G401.6 (cell line): ENCODE results near the gene TRAPPC13.

Source experiments
- FAIRE-seq: peaks from 2 replicates; lab custom pipeline; 2012; peaks lifted over from hg19 to GRCh38; lab: Jason Lieb, UNC

The TRAPPC13 gene

DNA sequence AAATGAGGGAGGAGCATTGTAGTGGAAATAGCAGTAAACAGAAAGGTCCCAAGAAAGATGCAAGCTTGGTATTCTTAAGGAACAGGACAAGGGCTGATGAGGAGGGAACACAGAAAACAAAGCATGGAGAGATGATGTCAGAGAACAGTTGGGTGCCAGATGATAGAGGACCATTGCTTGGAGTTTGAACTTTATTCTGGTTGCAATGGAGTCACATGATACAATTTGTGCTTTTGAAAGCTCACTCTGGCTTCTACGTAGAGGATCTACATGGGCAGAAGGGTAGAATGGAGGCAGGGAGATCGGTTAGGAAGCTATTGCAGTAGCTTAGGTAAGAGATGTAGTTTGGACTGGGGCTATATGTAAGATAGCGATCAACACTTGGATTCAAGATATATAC is 57.3 kb downstream of the TRAPPC13 start:
- no peak for FAIRE-seq

DNA sequence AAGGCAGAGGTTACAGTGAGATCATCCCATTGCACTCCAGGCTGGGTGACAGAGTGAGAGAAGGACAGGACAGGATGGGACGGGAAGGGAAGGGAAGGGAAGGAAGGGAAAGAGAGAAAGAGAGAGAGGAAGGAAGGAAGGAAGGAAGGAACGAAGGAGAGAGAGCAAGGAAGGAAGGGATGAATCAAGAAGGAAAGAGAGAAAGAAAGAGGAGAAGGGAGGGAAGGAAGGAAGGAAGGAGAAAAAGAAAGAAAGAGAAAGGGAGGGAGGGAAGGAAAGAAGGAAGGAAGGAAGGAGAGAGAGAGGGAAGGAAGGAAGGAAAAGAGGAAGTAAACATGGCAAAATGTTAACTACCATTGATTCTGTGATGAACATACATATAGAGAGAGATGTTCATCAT is 68.3 kb downstream of the TRAPPC13 start:
- FAIRE-seq, result no peak

DNA sequence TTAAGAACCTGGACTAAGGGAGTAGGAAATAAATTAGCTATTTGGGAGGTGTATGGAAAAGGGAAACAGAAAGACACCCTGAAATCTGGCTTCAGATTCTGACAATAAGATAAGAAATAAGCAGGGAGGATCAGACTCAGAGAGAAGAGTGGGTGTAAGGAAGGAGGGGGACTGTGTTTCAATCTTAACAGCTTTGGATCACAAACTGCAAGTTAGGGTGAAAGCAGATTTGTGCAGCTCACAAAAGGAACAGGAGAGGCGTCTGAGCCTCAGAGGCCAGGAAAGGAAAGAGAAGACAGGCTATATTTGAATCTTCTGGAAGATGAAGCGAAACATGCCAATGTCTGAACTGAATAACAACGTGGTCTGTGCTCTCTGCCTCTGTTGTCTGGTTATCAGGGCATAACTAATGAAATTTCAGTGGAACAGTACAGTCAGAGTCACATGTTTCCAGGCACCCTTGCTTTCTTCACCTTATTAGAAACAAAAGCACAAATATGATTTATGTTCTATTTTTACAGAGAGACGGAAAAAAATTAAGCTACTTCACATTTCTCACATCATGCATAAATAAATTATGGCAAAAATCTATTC is 70.4 kb downstream of the TRAPPC13 start:
- FAIRE-seq, result no peak

DNA sequence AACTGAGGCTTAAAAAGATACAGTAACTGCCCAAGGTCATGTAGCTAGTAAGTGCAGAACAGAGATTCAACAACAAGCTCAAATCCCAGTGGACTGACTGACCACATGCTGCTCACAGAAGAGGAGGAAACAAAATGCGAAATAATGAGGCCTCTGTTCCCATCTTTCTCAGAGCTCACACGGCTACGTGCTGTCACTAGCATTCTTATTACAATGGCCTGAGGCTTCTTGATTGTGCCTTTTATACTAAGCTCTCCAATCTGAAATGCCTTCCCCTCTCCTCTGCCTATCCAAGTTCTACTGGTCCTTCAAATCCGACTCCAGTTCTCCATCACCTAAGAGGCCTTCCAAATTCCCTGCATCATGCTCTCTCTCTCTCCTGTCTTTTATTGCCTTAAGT is 71.1 kb downstream of the TRAPPC13 start:
- no peak for FAIRE-seq

DNA sequence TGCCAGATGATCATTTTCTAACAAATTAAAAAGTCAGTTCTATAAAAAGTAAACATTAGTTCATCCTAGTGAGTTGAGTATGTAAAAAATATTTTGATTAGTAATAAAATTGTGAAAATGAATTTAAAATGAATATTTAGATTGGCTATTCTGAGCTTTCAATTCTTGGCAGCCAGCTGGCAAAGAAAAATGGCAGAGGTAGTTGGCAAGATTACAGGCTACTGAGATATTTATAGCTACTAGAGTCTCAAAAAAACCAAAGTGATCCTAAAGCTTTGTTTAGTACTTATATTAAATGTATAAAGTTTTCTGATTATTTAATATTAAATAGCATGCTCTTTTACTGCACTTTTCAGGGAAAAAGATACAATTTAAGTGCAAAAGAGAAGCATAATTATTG is 72.1 kb downstream of the TRAPPC13 start:
- peak; percentile 17 for FAIRE-seq

DNA sequence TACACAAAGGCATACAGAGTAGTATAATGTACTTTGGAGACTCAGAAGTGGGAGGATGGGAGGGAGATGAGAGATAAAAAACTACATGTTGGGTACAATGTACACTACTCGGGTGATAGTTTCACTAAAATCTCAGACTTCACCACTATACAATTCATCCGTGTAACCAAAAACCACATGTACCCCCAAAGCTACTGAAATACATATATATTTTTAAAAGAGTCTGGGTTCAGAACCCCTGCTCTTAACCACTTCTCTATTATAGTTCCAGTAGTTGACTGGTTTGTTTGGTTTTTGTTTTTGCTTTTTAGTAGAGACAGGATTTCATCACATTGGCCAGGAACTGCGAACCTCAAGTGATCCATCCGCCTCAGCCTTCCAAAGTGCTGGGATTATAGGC is 74.5 kb downstream of the TRAPPC13 start:
- no peak for FAIRE-seq

DNA sequence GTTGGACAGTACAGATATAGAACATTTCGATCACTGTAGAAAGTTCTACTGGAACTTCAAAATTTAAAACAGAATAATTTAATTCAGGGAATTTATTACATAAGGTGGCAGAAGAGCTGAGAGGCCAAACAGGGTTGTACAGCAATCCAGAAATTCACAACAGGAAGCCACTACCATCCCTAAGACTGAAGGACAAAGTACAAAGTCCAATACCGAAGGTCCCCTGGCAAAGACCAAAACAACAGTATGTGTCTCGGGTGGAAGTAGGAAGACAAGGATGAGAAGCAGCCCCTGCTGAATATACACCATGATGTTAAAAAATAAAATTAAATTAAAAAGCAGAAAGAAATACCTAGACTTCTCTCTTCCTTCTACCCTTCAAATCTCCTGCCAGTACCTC is 77.2 kb downstream of the TRAPPC13 start:
- FAIRE-seq, result no peak

DNA sequence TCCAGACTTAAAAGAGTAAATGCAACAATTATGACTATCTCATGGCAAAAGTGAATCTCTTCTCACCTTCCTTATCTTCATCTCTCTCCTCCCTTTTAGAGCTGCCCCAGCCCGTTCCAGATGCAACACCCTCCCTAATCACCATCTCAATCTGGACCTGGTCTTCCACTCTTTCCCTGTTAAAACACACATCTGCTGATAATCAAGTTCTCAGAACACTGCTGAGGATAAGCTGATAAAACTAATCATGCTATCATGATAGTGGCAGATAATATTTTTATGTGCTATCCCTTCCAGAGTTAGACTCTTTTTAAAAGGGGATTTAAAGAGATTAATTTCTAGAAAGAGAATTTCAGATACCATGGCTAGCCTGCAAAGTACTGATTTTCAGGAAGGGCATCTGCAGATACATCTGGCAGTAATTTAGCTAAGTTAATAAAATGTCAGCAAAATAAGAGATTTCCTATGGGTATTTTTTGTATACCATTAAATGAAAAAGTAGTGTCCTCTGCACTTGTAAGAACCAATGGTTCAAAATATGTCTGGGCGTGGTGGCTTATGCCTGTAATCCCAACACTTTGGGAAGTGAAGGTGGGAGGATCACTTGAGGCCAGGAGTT is 79.9 kb downstream of the TRAPPC13 start:
- FAIRE-seq, result no peak

DNA sequence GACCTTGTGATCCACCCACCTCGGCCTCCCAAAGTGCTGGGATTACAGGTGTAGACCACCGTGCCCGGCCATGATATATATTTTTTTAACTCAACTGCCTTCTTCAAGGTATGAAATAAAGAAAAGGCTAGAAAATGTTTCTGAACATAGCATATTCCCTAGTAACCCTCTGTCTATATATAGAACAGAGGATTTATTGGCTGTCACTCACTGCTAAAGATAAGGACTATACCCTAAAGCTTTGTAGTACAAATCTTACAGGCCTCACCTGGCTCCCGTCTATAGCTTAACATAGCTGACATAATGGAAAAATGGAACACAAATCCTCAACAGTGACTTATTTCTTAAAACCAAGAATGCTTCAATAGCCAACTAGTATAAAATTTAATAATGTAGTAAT is 82.8 kb downstream of the TRAPPC13 start:
- FAIRE-seq, result no peak

DNA sequence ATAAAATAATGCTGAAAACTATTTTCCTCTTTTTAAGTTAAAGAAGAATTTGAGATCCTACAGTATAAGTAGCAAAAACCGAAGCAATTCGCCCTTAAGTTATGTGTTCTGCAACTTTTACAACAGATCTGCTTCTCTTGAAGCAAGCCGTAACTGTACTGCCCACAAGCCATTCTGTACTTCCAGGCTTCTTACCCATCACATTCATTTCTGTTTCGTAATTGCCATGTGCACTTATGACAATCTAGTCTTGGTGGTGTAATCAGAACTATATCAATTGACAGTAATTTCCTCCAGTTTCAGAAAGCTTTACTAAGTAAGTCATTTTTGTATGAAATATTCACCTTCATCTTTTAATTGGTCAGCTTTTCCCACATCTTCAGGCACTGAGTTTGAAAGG is 83.3 kb downstream of the TRAPPC13 start:
- no peak for FAIRE-seq
